Hepatocyte (in vitro differentiated cells): Measurements from ENCODE around the gene RASGRF2.

Experiments used
- CTCF ChIP-seq: fragments of 200-600 bp; sonication (generic); IDR thresholded peaks from 2 replicates; pipeline ENCODE4 v1.5.1; 2016; ENCODE audit warnings: antibody characterized with exemption, mild to moderate bottlenecking; ENCODE audit not compliant: poor library complexity
- EZH2 ChIP-seq: fragments of 200-600 bp; sonication (generic); IDR thresholded peaks from 2 replicates; pipeline ENCODE4 v1.6.1; 2016; ENCODE audit warnings: antibody characterized with exemption, mild to moderate bottlenecking, borderline replicate concordance
- EZH2phosphoT487 ChIP-seq: fragments of 200-600 bp; sonication (generic); IDR thresholded peaks from one replicate; pipeline ENCODE4 v1.6.1; 2018; ENCODE audit warnings: antibody characterized with exemption, mild to moderate bottlenecking, low read depth, moderate library complexity; ENCODE audit not compliant: unreplicated experiment, severe bottlenecking

GRCh38 chr5:81202655-81203054 is 242.5 kb downstream of the RASGRF2 start:
- no peak for TF ChIP-seq CTCF
- no peak for TF ChIP-seq EZH2phosphoT487
- no peak for TF ChIP-seq EZH2
